Activated CD8-positive, alpha-beta memory T cell treated with anti-CD3 and anti-CD28 coated beads, Interleukin-2, amount 50 U/mL, for 1 hour (primary cell): ENCODE results near the gene FILIP1.

Experiments
- DNase-seq: peaks from one replicate; pipeline ENCODE4 v3.0.0-alpha.2; 2020; ENCODE audit errors: extremely low read depth

The FILIP1 gene

DNA sequence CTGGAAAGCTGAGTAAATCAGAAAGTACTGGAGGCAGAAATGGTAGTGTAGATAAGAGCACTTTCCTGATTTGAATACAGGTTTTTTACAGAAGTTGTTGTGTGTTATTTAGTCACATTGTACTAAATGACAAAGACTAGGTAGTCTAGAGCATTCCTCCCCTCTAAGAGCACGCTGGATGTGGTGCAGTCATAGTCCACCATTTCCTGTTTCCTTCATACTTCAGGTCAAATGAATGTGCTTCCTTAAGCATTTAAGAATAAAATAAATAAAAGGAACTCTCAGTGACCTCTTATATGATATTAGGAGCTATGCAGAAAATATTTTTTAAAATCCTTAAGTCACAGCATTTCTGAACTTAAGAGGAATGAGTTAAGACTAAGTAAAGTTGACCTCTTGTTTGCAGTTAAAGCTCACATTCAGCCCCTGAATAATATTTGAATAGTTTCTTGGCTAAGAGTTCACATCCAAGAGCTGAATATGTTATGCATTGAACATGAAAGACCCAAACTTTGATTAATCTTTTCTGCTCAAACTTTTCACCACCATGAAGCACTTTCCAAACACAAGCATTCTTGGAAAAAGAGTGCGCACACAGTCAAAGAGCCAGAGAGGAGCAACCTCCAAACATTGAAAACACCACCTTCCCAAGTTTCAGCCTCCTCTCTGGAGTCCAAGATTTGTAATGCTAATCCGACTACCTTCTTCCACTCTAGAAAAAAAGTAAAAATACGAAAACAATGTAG is 155.6 kb downstream of the FILIP1 start:
- DNase-seq, result no peak

DNA sequence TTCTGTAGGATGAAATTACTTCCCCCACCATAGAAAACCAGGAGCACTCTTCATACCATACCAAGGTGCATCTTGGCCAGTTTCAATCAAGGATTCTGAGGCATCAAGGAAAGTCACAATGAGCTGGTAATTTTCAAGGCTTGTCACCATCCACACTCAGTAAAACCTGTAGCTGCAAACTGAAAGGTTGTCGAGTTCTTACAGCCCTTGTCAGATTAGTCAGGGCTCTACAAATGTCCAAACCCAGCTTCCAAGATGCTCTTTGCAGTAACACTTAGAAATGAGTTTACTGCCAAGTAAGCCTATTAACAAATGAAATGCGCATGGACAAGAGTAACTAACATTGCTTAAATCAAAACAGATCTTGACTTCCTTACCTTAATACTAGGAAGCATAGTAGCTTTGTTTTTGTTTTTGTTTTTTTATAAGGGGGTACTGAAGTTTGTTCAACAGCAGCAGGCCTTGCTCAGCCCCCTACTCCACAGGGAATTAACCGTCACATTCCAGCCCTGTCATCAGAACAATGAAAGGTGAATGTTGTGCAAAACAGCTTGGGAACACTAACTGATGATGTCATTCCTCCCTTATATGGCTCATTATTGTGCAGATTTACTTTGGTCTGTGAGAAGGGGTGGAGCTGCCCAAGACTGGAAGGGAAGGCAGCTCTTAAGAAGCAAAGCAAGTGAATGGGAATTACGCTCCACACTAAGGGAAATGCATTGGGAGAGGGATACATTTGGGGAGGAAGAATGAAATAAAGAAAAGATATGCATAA is 159.1 kb downstream of the FILIP1 start:
- no peak for DNase-seq

DNA sequence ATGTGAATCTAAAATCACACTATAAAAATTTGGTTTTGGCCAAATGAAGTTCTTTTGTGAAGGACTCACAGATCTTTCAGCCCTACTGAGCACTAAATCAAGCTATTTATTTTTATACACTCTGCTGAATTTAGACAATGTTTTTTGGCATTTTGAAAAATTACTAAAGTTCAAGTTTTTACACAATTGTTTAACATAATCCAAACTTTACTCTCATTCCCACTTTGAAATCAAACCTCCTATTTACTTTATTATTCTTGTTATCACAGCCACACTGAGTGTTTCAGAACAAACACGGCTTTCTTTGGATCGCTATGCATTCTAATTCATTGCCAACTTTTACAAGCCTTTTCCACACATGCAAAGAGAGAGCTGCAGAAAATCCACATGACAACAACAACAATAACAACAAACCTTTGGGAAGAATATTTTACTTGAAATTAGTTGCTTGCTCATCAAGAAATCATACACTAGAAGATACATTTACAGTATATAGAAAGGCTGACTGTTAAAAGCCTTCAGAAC is 159.9 kb downstream of the FILIP1 start:
- DNase-seq, result no peak

DNA sequence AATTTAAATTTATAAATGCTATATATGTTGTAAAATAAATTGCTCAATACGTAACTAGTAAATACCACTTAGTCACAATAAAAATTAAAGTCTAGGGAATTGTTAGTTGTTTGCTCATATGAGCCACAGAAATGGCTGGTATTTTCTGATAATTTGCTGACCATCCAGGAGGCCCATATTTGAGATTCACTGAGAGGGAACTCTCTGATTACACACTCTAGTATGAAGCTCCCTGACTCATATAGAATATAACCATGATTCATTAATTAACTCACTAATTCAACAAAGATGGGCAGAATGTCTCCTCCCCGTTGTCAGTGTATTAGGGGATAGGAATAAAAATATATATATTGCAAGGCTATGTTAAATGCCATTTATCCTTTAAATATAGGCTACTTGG is 162.4 kb downstream of the FILIP1 start:
- DNase-seq, result no peak

DNA sequence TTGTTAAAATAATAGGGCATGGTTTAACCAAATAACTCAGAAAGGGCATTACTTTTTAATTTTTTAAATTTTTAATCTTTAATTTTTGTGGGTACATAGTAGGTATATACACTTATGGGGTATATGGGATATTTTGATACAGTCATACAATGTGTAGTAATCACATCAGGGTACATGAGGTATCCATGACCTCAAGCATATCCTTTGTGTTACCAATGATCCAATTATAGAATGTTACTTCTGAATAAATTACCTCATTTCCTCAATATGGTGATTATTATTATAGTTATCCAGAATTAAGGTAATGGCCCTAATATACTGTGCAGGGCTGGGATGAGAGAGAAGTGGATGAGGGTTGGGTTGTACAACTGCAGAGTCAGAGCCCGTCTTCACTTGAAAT is 163.9 kb downstream of the FILIP1 start:
- no peak for DNase-seq

DNA sequence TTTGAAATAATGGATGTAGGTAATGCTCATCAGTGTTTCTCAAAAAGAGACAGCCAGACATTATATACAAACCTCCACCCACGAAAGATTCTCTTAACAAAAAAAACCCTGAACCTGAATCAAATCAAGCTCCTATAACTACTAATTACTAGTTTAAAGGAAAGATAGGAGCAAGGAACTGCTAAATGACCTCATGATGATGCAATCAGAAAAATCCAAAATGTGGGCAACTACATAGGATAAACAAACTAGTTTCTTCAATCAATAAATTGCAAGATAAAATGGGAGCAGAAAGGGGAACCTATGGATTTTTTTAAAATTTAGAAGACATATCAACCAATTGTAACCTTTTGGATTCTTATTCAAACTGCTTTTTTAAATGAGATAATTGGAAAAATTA is 165.8 kb downstream of the FILIP1 start:
- DNase-seq, result no peak

DNA sequence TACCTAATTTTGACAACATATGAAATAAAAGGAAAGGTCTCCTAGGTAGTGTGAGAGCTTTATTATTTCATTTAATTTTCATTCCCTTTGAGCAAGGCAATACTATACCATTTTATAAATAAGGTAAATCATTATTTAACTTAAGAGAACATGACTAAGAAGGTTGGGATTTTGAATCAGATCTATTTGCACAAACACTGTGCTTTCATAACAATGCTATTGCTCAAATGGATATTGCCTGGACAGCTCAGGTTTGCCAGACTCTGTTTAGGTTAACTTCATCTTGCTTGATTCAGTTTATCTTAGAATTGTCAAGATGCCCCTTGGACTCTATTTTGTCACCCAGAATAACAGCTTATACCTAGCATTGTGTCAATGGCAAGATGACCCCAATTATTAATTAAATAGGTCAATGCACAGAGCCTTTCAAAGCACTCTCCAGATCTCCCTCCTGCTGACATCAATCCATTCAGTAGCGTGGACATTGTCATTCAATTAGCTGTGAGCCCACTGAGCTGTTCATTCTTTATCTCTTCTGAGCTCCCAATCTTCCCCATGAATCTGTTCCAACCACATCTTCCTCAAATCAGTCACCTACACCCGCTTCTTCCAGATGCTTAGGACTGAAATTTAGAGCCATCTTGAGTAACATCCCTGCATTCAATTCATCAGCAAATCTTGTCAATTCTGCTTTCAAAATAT is 166.9 kb downstream of the FILIP1 start:
- DNase-seq, result no peak

DNA sequence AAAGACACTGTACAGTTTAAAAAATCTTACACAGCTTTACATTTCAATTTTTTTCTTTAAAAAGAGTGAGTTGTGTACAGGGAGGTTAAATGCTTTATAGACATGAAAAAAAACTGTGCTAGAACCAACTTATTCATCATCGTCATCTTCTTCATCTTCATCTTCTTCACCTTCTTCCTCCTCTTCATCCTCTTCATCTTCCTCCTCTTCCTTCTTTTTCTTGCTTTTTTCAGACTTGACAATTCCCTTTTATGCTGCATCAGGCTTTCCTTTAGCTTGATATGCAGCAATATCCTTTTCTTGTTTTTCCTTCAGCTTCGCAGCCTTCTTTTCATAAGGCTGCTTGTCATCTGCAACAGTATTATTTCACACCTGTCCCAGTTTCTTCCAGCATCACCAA is 174.7 kb downstream of the FILIP1 start:
- no peak for DNase-seq

DNA sequence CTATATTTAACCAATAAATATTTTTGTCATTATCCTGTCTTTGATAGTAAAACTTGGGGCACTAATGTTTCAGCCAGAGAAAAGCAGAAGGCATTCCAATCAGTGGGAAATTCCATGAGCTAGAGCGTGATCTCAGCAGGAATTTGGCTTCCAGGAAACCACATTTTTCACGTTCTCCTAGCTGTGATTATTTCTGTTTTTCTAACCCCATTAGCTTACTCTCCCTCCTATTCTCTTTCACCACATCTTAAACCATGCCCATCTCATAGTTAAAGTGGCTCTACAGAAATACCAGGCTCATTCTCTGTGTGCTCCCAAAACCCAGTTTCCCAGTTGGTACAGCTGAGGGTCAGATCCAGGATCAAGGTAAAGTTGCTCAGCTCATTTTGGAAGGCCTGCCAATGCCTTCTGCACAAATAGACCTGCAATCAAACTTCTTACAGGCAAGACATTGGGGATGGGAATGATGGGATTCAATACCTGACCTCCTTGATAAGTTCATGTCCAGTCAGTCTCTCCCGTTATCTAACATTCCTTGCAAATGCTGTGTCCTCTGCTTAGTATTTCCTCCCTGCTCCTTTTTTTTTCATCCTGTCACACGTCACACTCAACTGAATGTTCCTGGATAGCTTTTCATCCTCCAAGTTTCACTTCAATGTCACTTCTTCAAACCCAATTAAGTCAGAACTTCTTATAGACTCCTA is 175.9 kb downstream of the FILIP1 start:
- DNase-seq, result no peak

DNA sequence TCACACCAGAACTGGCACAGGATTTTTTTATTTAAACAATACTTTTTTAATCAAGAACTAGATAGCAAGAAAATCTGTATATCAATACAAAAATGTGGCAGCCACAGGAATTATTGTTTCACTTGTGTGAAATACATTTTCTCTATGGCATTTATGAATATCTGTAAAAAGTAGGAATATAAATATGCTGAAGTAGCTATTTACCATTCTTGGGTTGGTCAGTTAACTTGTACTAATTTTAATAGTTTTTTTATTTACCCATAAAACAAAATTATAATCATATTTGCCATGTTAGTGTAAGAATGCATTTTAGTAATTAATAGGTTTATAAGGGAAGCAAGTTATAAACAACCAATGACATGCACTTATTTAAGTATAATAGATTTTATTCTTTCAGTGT is 177.6 kb downstream of the FILIP1 start:
- no peak for DNase-seq

DNA sequence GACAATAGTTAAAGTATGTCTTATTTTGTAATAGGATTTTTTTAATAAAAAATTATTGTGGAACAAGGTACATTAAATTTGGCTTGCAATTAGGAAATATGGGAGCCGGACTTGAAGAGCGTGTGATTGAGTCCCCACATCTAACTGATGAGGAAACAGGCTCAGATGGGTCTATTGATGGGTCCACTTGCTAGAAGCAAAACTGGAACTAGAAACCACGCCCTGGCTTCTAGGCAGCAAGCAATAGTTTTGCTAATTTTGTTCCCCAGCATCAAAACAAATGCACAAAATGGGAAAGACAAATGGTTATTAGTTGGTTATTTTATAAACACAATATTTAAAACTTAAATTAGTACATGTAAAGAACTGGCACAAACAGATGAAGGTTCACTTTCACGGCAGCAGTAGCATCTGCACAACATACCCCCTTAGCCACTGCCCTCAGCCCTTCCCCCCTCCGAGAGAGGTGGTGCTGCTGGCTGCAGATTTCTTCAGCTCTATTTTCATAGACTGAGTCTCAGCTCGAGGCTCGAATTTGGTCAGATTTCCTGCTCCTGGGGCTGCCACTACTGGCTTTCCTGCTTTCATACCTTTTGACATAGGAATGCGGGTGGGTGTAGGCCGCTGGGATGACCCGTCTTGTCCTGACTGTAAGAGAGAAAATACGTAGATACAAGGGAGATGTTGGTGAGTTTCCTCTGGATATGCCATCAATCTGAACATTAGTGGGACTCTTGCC is 185.2 kb downstream of the FILIP1 start:
- DNase-seq, result no peak

DNA sequence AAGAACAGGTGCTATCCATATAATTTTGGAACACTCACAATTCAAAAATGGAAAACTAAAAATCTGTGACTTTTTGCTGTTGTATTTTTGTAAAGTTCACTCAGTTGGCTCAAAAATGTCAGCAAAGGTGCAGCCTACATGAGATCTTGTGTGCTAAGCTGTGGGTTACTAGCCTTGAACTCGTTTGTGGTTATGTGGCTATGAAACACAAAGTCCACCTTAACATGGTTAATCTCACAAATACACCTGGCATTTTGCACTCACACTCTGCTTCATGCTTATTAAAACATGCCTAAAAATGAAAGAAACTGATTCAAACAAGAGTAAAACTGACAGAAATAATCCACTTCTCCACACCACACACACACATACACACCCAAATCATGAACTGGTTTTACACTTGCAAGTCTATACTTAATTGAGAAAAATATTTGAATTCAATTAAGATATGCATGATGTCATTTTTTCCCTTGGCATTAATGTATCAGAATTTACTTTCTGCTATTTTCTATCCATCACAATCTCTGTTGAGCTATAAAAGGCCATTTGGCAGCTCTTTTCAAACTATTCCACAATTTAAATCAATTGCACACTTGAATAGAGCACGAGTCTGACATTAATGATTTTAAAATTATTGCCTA is 186.1 kb downstream of the FILIP1 start:
- no peak for DNase-seq

DNA sequence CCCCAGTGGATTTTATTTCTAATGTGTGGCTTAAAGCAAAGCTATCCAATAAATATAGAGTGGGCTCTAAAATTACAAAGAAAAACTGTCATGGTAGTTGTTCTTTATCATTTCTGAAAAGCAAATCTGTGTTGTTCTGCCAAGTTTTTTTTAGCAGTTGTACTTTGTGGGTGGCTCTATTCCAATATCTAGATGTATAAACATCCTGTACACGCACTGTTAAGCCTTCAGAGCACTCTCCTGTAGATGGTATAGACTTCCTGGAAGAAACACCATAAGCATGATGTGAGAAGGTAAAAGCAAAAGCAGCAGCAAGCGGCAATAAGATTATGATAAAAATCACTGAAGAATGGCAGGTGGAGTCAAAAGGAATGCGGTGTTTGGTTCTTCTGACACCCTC is 187.5 kb downstream of the FILIP1 start:
- DNase-seq, result no peak

DNA sequence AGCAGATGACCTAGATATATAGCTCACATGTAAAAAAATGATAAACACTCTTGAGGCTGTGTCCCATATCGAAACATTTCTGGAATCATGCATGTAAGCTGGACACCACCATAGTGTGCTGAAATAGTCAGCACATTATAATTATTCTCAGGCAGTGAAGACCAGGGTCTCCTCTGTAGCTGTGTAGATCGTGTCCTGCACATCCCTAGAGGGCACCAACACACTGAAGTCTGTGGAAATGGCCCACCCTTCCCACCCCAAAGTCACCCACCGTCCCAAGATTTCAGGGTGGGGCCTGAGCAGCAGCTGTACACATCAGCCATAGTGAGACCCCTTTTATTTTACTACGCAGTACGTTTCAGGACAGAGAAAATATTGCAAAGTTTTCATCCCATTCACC is 188.0 kb downstream of the FILIP1 start:
- DNase-seq, result no peak

DNA sequence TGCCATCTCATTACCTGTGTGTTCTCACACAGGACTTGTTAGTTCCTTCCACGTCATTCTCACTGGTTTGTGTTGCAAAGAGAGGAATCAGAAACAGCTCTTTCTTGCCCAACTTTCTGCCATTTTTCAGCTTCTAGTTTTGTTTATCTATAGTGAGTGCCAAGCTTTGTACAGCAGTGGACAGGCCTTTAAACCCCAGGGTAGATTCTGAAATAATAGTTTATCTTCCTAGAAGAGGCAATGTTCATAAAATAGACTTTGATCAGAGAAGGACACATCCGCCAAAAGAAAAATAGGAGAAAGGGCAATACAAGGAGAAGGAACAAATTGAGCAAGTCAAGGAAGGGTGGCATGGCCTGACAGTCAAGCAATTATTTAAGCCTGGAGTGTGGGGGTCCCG is 191.3 kb downstream of the FILIP1 start:
- no peak for DNase-seq

DNA sequence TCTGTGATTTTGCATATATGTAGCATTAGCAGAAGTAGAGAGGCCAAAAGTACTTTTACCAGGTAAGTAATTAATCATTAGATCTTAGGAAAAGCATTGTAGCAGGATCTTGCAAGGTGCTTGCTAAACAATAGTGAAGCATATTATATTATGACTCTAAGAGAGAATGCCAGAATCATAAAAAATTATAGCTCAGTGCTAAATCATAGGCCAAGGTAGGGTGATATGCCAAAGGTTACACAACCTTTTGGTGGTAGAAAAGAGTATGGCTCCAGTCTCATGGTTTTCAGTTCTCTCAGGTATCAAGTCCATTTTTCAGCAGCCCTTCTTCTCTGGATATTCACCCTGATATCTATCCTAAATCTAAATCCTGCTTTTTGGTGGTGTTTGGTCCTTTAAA is 192.1 kb downstream of the FILIP1 start:
- DNase-seq, result no peak

DNA sequence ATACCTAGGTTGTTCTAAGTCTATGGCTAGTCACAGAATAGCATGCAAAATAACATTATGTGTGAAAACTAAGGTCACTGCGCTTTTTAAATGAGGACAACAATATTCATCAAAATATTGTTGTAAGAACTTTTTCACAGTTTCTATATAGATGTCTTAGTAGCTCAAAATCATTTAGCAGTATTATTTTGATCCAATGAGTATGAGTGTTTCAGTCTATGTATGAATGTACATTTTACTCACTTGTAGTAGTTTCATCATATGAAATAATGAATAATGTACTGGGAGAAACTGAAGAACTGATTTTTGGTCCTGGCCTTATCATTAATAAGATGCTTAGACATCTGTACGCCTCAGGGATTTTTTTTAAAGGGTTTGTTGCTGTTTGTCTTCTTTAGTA is 192.5 kb downstream of the FILIP1 start:
- DNase-seq, result no peak

DNA sequence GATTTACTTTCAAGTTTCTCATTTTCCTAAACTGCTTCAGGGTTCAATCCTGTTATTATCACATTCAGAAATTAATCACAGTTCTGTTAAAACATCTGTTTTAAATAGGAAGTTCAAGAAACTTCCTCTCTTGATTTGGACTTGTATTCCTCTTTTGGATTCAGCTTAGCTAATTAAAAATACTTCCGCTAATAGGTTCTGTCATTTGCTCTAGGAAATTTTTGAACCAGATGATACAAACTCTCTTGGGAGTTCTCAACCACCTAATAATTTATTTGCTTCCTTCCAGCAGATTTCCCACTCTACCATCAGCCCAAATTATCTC is 193.1 kb downstream of the FILIP1 start:
- no peak for DNase-seq

DNA sequence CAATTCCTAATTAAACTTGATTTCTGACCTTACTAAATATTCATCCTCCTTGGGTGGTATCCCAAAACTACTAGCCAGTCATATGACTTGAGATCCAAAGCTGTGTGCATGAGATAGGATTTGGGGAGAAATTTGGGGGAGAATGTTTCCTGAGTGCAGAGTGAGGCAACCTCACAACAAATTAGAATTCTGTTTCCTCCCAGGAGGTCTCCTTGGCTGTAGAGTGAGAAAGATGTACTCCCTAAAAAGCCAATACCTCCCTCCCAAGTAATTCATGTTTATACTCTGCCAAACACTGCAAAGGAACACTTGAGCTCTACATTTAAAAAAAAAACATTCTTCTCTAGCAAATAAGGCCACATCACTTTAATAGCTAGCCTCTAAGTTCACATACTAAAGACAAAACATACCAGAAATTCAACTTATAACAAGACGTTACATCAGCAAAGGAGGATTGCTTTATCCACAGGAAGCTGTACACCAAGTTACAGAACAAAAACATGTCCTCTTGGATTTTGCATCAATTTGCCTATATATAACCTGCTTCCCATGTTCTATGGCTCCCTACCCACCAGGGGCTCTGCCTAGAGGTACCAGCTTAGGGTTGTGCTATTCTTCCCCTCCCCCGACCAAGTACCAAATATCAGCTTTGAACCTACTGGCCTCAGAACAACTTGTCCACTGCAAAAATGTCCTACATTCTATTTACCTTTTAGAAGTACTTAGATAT is 193.6 kb downstream of the FILIP1 start:
- no peak for DNase-seq
